ENCODE data around the gene RPL39.
"Not testable (repeated sequence)": the region's sequence is repeated elsewhere in the genome, so short reads cannot be mapped to it uniquely, and the experiment has no call there.

RPL39 gene

DNA sequence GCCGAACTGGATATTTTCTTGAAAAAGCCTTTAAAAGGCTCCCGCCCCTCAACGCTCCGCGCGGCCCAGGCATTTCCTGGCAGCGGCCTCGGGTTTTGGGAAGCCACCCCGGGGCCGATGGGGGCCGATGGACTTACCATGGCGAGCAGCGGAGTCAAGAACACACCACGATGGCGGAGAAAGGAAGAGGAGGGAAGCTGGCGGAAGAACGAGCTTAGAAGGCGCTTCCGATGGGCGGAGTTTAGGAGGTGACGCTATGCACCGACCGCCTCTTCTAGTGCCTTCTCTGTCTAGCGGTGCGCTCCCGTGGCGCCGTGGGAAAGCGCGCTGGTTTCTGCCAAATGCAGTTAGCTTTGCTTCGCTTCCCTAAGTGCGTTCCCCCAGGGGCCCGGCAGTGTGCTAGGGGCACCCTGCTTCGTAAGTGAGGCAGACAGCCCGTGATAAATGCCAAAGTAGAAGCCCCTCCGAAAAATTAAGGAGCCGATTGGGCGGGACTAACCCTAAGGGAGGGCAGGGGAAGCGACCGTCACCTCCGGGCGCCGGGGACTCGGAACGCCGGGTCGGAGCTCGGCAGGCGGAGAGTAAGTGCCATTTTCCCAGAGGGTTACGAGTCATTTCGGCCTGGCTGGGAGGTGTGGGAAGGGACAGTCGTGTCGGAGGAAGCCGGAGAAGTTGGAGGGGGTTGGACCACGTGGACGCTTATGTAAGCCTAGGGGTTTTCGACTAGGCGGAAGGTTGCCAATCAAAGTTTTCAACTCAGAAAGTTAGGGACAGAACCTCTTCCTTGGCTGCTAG lies at the start of gene RPL39:
TSS of gene RPL39 (minus strand) at position 194 of the 795 bp plus-strand sequence. CDS start at position 140, 54 bp downstream.
- H3K27ac ChIP-seq, result peak within 1 kb of the TSS; percentile 88
- TF ChIP-seq, protein P1, sequence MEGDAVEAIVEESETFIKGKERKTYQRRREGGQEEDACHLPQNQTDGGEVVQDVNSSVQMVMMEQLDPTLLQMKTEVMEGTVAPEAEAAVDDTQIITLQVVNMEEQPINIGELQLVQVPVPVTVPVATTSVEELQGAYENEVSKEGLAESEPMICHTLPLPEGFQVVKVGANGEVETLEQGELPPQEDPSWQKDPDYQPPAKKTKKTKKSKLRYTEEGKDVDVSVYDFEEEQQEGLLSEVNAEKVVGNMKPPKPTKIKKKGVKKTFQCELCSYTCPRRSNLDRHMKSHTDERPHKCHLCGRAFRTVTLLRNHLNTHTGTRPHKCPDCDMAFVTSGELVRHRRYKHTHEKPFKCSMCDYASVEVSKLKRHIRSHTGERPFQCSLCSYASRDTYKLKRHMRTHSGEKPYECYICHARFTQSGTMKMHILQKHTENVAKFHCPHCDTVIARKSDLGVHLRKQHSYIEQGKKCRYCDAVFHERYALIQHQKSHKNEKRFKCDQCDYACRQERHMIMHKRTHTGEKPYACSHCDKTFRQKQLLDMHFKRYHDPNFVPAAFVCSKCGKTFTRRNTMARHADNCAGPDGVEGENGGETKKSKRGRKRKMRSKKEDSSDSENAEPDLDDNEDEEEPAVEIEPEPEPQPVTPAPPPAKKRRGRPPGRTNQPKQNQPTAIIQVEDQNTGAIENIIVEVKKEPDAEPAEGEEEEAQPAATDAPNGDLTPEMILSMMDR (conservative IDR thresholded peaks at IDR 0.05), result no peak
- TF ChIP-seq ZFX (IDR thresholded peaks at IDR 0.05), result peak; percentile 28; the same call in 1 of the 2 replicates

DNA sequence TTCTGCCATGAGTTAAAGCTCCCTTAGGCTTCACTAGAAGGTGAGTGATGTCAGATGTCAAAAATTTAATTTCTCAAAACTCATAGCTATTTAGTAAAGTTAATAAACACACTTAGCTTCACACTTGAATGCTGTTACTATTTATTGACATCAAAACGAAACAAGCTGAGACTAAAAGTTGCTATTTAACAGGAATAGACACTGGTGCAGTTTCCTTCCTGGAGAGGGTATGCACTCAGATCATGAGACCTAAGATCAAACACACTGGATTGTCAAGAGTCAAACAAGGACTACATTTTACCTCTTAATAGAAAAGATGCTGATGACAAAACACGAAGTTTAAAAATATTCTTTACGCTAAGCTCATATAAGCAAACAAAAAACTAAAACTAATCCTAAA lies 42.5 kb upstream of the RPL39 start:
- TF ChIP-seq ZFX (IDR thresholded peaks at IDR 0.05), result no peak
- TF ChIP-seq, protein P1 (conservative IDR thresholded peaks at IDR 0.05), result no peak
- no peak overlapping the region for H3K27ac ChIP-seq

DNA sequence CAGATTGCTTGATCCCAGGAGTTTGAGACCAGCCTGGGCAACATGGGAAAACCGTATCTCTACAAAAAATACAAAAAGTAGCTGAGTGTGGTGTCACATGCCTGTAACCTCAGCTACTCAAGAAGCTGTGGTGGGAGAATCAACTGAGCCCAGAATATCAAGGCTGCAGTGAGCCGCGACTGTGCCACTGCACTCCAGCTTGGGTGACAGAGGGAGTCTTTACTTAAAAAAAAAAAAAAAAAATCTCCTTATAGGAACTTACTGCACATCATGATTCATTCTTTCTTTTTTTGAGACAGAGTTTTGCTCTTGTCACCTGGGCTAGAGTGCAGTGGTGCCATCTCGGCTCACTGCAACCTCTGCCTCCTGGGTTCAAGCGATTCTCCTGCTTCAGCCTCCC lies 37.0 kb upstream of the RPL39 start:
- no peak overlapping the region for H3K27ac ChIP-seq
- TF ChIP-seq, protein P1 (conservative IDR thresholded peaks at IDR 0.05), result no peak
- no peak for TF ChIP-seq ZFX (IDR thresholded peaks at IDR 0.05)

DNA sequence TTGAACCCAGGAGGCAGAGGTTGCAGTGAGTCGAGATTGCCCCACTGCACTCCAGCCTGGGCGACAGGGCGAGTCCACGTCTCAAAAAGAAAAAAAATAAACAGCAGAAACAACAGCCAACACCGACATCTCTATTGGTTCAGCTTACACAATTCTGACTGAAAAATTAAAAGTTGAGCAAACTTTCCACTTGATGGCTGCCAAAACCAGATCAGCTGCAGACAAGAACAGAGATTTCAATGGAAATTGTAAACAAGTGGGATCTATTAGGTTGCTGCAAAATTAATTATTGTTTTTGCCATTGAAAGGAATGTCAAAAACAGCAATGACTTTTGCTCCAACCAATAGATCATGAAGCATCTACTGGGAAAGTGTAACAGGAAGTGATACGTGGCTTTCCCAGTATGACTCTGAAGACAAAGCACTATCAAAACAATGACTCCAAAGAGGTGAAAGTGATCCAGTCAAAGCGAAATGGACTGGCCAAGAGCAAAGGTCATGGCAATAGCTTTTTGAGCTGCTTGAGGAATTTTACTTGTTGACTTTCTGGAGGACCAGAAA lies 35.0 kb upstream of the RPL39 start:
- TF ChIP-seq, protein P1 (conservative IDR thresholded peaks at IDR 0.05), result no peak
- no peak for TF ChIP-seq ZFX (IDR thresholded peaks at IDR 0.05)
- no peak overlapping the region for H3K27ac ChIP-seq

DNA sequence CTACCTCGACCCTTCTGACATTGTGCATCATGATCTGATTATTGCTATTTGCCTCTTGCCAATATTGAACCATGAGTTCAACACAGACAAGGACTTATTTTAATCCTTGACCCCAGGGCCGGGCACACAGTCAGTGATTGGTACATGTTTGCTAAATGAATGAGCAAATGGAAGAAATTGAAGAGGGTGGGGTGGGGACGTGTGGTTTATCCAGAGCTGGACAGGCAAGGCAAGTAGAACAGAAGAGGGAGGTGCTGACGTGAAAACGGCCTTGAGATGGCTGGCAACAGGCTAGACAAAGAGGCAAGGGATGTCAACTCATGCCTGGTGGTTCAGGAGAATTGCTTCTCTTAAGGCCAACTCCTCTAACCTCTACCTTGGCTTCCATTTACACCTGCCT lies 32.8 kb upstream of the RPL39 start:
- H3K27ac ChIP-seq, result not testable (repeated sequence)

DNA sequence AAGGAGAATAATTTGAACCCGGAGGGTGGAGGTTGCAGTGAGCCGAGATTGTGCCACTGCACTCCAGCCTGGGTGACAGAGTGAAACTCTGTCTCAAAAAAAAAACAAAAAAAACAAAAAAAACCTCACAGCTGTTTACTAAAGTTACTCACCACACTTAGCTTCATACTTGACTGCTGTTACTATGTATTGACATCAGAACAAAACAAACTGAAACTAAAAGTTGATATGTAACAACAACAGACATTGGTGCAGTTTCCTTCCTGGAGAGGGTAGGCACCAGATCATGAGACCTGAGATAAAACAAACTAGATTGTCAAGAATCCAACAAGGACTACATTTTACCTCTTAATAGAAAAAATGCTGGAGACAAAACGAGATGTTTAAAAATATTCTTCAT lies 30.3 kb upstream of the RPL39 start:
- not testable (repeated sequence) for H3K27ac ChIP-seq

DNA sequence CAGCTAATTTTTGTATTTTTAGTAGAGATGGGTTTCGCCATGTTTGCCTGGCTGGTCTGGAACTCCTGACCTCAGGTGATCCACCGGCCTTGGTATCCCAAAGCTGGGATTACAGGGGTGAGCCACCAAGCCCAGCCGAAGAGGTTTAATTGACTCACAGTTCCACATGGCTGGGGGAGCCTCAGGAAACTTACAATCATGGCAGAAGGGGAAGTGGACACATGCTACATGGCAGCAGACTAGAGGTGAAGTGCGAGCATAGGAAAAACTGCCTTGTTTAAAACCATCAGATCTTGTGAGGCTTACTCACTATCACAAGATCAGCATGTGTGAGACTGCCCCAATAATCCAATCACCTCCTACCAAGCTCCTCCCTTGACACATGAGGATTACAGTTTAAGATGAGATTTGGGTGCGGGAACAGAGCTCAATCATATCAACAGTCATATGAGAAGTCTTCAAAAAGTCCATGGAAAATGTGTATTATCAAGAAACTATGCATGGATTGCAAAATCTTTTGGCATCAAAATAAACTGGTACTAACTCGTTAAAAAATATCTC lies 25.8 kb upstream of the RPL39 start:
- no peak for TF ChIP-seq ZFX (IDR thresholded peaks at IDR 0.05)

DNA sequence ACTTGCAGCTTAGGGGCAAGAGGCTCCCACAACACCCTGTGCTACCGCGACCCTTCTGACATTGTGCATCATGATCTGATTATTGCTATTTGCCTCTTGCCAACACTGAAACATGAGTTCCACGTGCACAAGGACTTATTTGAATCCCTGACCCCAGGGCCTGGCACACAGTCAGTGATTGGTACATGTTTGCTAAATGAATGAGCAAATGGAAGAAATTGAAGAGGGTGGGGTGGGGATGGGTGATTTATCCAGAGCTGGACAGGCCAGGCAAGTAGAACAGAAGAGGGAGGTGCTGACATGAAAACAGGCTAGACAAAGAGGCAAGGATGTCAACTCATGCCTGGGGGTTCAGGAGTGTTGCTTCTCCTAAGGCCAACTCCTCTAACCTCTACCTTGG lies 24.9 kb upstream of the RPL39 start:
- no peak overlapping the region for H3K27ac ChIP-seq
- TF ChIP-seq, protein P1 (conservative IDR thresholded peaks at IDR 0.05), result no peak
- TF ChIP-seq ZFX (IDR thresholded peaks at IDR 0.05), result no peak

More for the DNA sequence above, 25.8 kb upstream of the RPL39 start:
- no peak overlapping the region for H3K27ac ChIP-seq

DNA sequence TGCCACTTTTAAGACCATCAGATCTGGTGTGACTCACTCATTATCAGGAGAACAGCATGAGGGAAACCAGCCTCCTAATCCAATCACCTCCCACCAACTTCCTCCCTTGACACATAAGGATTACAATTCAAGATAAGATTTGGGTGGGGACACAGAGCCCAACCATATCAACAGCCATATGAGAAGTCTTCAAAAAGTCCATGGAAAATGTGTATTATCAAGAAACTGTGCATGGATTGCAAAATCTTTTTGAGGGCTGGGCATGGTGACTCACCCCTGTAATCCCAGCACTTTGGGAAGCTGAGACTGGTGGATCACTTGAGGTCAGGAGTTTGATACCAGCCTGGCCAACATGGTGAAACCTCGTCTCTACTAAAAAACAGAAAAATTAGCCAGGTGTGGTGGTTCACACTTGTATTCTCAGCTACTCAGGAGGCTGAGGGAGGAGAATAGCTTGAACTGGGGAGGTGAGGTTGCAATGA lies 17.8 kb upstream of the RPL39 start:
- no peak for TF ChIP-seq ZFX (IDR thresholded peaks at IDR 0.05)
- TF ChIP-seq, protein P1 (conservative IDR thresholded peaks at IDR 0.05), result no peak
- H3K27ac ChIP-seq, result no peak overlapping the region

DNA sequence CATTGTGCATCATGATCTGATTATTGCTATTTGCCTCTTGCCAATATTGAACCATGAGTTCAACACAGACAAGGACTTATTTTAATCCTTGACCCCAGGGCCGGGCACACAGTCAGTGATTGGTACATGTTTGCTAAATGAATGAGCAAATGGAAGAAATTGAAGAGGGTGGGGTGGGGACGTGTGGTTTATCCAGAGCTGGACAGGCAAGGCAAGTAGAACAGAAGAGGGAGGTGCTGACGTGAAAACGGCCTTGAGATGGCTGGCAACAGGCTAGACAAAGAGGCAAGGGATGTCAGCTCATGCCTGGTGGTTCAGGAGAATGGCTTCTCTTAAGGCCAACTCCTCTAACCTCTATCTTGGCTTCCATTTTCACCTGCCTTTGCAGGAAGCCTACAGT lies 17.0 kb upstream of the RPL39 start:
- H3K27ac ChIP-seq, result not testable (repeated sequence)

Data from C4-2B (cell line).